Activated T-helper 17 cell treated with anti-CD3 and anti-CD28 coated beads, Interleukin-2, amount 50 U/mL, for 72 hours (primary cell): ENCODE measurements around the gene DLGAP1. TPM values are rescaled to one million over a fixed set of nuclear protein-coding genes. Genes with fewer than 3 reads are reported as not detected.
A peak's percentile ranks its signal among the peaks of the same experiment; 100 is the strongest.

ENCODE experiments used
- ATAC-seq: fragments of 150-1000 bp; cut with Tn5 transposase; replicated peaks from 2 replicates; pipeline ENCODE4 v1.10.0; 2021; ENCODE audit warnings: mild to moderate bottlenecking, moderate library complexity
- H3K27ac Mint-ChIP-seq: one replicate; pipeline ENCODE4 v1.8.0; 2022; ENCODE audit warnings: mixed read lengths
- H3K27me3 Mint-ChIP-seq: one replicate; pipeline ENCODE4 v1.8.0; 2022; ENCODE audit warnings: mixed read lengths
- H3K36me3 Mint-ChIP-seq: one replicate; pipeline ENCODE4 v1.8.0; 2022; ENCODE audit warnings: low read depth, mild to moderate bottlenecking, mixed read lengths
- H3K4me1 Mint-ChIP-seq: one replicate; pipeline ENCODE4 v1.8.0; 2022; ENCODE audit warnings: mixed read lengths
- H3K4me3 Mint-ChIP-seq: one replicate; pipeline ENCODE4 v1.8.0; 2022; ENCODE audit warnings: mild to moderate bottlenecking, mixed read lengths
- H3K9me3 Mint-ChIP-seq: one replicate; pipeline ENCODE4 v1.8.0; 2022; ENCODE audit warnings: mixed read lengths
- total RNA-seq, 2 donors: library from RNA; stranded (reverse); gene quantifications; one replicate each; pipeline ENCODE4 v1.2.3, GENCODE V29; 2022

DLGAP1 gene
- total RNA-seq, 2 donors from 2014 or later = 1.1 to 1.2 TPM

DNA sequence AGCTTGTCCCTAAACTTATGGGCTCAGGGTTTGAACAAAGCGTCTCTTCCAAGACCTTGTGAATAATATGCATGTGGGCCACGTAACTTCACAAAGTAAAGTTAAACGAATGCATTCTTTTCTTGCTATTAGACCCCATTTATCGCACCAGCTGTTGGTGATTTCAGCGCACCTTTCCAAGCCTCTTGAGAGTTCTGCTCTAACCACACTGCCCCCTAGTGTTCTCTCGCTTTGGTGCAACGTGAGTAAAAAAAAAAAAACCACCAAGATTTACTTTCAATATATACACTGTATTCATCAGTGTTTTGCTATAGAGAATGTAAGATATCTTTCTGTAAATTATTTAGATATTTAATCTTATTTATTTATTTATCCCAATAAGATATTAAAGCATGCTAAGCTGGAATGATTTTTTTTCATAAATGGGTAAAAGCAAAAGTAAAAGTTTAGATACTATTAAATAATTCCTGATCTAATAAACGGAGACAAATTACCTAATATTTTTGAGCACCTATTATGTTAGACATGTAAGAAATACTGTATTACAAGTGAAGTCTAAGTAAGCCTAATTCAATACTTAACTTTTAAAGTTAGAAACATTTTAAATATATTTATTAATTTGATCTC is 459.5 kb downstream of the DLGAP1 start:
- Mint-ChIP-seq H3K27me3 (no peaks in the 10 kb centered on the region), H3K36me3 (no peaks in the 10 kb centered on the region)

DNA sequence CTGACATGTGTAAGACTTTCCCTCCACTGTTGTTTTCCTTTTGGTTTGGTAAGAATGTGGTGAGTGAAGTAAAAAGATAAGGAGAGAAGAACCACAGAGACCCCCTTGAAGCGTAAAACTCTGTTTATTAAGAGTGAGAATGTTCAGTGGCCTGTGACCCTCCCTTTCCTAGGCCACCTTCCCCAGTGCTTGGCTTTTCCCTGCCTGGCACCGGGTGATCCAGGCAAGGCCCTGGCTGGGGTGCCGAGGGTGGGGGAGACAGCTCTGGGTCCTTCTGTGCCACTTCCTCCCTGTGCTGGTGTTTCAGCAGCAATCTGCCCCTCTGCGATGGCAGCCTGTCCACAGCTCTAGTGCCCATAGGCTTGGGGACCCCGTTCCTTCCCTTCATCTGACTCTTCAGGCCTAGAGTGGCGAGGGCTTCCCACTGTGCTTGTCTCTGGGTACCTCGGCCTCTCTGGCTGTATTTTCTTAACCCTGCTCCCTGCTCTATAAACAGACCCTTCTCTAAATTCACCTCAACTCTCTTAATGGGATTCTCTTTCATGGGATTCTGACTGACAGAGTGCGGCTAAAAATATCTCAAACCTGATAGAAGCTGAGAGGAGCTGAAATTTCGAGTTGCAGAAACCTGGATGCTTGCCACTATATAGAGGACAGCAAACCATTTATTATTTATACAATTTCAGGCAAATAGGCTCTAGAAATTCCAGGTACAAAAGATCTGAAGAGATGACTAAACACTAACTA is 461.0 kb downstream of the DLGAP1 start:
- Mint-ChIP-seq H3K27me3 (no peaks in the 10 kb centered on the region), H3K4me1 (no peaks in the 10 kb centered on the region), H3K27ac (no peak overlapping the region), H3K4me3 (no peak overlapping the region), H3K36me3 (no peaks in the 10 kb centered on the region), H3K9me3 (no peaks in the 10 kb centered on the region)
- no peak for ATAC-seq

More for the DNA sequence above, 459.5 kb downstream of the DLGAP1 start:
- ATAC-seq = peak; percentile 69
- Mint-ChIP-seq H3K27ac (no peak overlapping the region), H3K4me3 (no peak overlapping the region), H3K4me1 (no peaks in the 10 kb centered on the region), H3K9me3 (no peaks in the 10 kb centered on the region)

DNA sequence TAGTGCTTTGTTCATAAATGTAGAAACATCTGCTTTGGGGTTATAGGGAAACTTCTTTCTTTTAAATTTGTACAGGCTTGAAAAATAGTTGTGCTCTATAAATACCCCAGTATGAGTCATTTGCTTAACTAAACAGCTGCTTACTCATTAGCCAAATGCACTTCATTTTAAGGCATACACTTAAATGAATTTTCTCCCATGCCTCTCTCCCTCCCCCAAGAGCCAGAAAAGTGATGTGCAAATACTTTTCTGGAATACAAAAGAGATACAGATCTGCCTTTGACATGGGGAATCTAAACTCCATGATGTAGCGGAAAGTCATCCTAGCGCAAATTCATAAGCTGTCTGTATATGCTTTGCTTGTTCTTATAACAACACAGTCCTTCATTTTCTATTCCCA is 469.4 kb downstream of the DLGAP1 start:
- Mint-ChIP-seq H3K4me1 (peaks cover 11% of the 10 kb centered on the region), H3K9me3 (peaks cover 7% of the 10 kb centered on the region), H3K27me3 (no peaks in the 10 kb centered on the region), H3K27ac (no peak overlapping the region), H3K36me3 (no peaks in the 10 kb centered on the region), H3K4me3 (no peak overlapping the region)
- no peak for ATAC-seq

DNA sequence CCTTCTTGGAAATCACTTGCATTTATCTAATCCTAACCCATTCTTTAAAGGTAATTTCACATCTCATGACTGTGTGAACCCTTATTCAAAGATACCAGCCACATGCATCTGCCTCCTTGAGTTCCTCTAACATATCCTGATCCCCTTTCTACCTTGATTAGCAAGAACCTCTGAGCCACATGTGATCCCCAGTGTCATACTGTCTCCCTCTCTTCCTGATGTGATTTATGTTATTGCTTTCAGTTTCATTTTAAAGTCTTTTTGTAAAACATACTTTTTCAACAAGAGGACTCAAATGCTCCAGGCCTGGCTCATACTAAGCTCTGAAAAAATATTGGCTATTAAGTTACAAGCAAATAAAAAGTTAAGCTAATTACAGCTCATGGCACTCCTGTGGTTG is 470.1 kb downstream of the DLGAP1 start:
- peak overlapping the region; percentile 18 for H3K27ac Mint-ChIP-seq
- ATAC-seq = peak; percentile 38
- peaks cover 7% of the 10 kb centered on the region for H3K9me3 Mint-ChIP-seq
- peaks cover 11% of the 10 kb centered on the region for H3K4me1 Mint-ChIP-seq
- H3K4me3 Mint-ChIP-seq = peak overlapping the region; percentile 31
- H3K27me3 Mint-ChIP-seq = no peaks in the 10 kb centered on the region
- H3K36me3 Mint-ChIP-seq = no peaks in the 10 kb centered on the region

DNA sequence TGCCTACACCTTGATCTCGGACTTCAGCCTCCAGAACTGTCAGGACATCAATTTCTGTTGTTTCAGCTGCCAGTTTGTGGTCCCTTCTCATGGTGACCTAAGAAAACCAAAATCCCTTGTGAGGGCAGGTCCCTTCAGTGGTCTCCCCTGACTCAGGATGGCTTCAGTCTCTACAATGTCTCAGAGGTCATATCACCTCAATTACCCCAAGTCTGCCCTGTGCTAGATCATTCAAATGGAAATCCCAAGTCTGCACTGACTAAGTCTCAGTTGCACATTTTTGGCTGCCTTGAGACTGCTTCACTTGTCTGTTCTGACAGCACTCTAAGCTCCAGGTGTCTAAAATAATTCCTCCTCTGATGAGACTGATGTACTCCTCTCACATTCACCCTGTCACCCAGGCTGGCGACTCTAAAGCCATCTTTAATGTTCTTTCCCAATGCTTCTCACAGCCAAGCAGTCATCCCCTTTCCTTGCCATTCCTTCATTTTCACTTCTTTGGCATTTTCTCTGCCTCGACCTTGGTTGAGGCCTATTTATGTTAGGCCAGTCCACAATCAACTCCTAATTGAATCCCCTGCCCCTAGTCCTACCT is 470.8 kb downstream of the DLGAP1 start:
- Mint-ChIP-seq H3K4me3 (peak overlapping the region; percentile 31), H3K4me1 (peaks cover 11% of the 10 kb centered on the region), H3K36me3 (no peaks in the 10 kb centered on the region), H3K9me3 (peaks cover 9% of the 10 kb centered on the region), H3K27me3 (no peaks in the 10 kb centered on the region), H3K27ac (peak overlapping the region; percentile 18)
- ATAC-seq = peak; percentile 76

DNA sequence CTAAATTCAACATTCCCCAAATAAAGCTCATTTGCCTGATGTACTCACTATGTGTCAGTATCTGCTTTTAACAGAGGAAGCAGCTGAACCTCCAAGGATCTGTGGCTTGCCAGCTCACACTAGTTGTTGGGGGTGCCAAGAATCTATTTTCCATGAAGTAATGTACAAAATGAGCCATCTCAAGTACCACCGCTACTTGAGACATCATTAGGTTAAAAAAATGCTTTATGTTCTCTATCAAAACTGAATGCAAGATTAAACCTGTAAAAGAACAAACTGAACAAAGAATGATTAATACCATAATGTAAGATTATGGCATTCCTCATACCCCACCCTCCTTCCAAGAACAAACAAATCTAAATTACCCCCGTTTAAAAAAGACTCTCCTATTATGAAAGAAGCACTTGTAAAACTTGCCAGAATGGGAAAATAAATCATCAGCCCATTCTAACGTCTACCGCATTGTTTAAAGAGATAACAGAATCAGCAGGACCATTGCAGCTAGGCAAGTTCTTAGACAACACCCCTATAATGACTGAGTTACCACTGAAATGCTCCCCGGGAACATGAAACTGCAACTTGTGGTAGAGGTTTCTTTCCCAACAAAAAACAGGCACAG is 471.6 kb downstream of the DLGAP1 start:
- H3K4me1 Mint-ChIP-seq = peaks cover 11% of the 10 kb centered on the region
- H3K27ac Mint-ChIP-seq = no peak overlapping the region
- no peaks in the 10 kb centered on the region for H3K27me3 Mint-ChIP-seq
- H3K36me3 Mint-ChIP-seq = no peaks in the 10 kb centered on the region
- ATAC-seq = no peak
- H3K9me3 Mint-ChIP-seq = peaks cover 14% of the 10 kb centered on the region
- no peak overlapping the region for H3K4me3 Mint-ChIP-seq

DNA sequence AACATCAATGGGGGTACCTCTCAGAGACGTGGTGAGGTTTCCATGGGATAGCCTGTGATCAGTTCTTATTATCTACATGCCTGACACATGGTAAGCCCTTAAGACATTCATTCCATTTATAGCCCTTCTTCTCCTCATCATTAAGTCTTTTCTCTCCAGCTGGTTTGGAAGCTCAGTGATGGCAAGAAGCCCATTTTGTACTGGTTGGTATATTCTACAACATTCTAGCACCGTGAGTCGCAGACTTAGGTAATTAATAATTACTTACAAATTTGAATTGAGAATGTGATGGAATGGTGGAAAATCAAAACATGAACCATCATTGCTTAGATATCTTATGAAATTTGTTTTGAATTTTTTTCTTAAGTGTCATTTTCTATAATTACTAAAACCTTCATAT is 472.6 kb downstream of the DLGAP1 start:
- Mint-ChIP-seq H3K4me1 (peaks cover 11% of the 10 kb centered on the region), H3K36me3 (no peaks in the 10 kb centered on the region), H3K27me3 (peaks cover 3% of the 10 kb centered on the region), H3K4me3 (no peak overlapping the region), H3K27ac (no peak overlapping the region), H3K9me3 (peaks cover 17% of the 10 kb centered on the region)
- ATAC-seq = no peak

DNA sequence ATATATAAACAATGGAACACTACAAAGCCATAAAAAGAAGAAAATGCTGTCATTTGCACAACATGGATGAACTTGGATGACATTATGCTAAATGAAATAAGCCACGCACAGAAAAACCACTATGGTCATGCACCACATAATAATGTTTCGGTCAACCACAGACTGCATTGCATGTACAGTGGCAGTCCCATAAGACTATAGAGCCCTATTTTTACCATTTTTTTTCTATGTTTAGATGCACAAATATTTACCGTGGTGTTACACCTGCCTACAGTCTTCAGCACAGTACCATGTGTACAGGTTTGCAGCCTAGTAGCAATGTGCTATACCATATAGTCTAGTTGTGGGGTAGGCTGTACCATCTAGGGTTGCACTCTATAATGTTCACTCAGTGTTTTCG is 476.1 kb downstream of the DLGAP1 start:
- H3K27me3 Mint-ChIP-seq = peaks cover 6% of the 10 kb centered on the region
- no peak overlapping the region for H3K4me3 Mint-ChIP-seq
- H3K4me1 Mint-ChIP-seq = no peaks in the 10 kb centered on the region
- no peak overlapping the region for H3K27ac Mint-ChIP-seq
- H3K9me3 Mint-ChIP-seq = peaks cover 10% of the 10 kb centered on the region
- no peak for ATAC-seq
- no peaks in the 10 kb centered on the region for H3K36me3 Mint-ChIP-seq

DNA sequence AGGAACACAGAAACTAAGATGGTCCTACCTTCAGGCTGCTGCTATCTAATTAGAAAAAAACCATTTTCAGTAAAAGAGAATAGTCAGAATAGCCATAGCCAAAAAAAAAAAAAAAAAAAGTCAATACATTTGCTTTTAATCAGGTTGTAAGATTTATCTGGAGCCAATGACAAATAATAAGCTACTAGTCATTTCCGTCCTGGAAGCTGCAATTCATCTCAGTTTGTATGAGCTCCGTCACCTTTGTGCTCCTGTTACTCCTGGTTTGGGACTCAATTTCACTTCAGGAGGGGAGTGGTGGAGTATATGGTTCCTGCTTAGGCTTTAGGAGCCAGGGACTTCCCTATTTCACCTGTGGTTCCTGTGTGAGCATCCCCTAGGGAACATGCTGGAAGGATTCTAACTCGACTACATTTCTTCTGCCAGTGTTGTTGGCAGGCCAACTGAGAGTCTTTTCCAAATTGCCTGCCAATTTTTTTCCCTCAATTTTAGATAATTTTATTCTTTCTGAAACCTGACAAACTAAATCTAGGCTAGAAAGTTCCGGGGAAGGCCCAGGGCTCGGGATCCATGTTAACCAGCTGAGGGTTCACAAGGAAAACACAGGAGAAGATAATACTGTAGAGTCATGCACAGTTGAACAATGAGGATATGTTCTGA is 481.8 kb downstream of the DLGAP1 start:
- Mint-ChIP-seq H3K9me3 (peaks cover 1% of the 10 kb centered on the region), H3K27me3 (peaks cover 8% of the 10 kb centered on the region), H3K4me3 (no peak overlapping the region), H3K27ac (no peak overlapping the region), H3K4me1 (no peaks in the 10 kb centered on the region), H3K36me3 (no peaks in the 10 kb centered on the region)
- no peak for ATAC-seq

DNA sequence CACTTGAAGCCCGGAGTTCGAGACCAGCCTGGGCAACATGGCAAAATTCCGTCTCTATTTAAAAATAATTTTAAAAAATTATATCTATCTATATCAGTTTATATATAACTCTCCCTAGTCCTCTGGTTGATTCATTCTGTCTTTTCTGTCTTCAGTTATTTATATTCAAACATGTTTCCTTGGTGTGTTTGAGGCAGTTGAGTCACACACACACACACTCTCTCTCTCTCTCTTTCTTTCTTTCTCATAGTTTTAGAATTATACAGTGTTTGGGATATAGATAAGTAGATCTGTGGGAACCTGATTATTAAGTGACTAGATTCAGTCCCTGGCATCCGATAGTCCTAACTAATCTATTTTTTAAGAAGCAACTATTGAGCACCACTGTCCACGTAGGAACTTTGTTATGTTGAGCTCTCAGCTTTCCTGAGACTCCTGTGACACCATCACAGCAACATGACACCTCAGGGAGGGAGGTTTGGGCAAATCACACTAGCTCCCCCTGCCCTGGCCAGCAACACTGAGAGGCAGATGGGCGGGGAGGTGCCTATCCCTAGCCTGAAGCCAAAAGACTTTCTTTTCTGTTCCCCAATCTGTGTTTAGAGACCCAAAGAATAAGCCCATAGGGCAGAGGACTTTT is 482.7 kb downstream of the DLGAP1 start:
- H3K27ac Mint-ChIP-seq = no peak overlapping the region

DNA sequence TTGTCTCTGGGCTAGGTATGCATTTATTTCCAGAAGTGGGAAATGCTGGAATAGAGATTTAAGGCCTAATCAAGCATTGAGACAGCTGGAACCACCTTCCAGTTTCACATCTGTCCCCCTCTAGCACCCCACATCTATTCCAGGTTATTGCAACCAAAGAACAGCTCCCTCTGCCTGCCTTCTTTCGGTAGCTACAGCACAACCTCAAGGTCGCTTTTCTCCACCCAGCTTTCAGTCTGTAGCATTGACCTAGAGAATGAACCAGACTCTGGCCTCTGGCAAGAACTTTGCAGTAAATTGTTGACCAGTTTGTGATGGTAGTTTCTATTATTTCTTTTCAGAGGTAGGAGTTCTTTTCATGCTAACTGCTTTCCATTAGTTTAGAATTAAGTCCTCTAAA is 484.2 kb downstream of the DLGAP1 start:
- Mint-ChIP-seq H3K9me3 (no peaks in the 10 kb centered on the region), H3K36me3 (no peaks in the 10 kb centered on the region), H3K4me3 (no peak overlapping the region), H3K27ac (no peak overlapping the region), H3K4me1 (no peaks in the 10 kb centered on the region), H3K27me3 (peaks cover 12% of the 10 kb centered on the region)
- no peak for ATAC-seq

More for the DNA sequence above, 482.7 kb downstream of the DLGAP1 start:
- Mint-ChIP-seq H3K9me3 (no peaks in the 10 kb centered on the region), H3K4me1 (no peaks in the 10 kb centered on the region), H3K27me3 (peaks cover 6% of the 10 kb centered on the region), H3K36me3 (no peaks in the 10 kb centered on the region), H3K4me3 (no peak overlapping the region)
- ATAC-seq = no peak

DNA sequence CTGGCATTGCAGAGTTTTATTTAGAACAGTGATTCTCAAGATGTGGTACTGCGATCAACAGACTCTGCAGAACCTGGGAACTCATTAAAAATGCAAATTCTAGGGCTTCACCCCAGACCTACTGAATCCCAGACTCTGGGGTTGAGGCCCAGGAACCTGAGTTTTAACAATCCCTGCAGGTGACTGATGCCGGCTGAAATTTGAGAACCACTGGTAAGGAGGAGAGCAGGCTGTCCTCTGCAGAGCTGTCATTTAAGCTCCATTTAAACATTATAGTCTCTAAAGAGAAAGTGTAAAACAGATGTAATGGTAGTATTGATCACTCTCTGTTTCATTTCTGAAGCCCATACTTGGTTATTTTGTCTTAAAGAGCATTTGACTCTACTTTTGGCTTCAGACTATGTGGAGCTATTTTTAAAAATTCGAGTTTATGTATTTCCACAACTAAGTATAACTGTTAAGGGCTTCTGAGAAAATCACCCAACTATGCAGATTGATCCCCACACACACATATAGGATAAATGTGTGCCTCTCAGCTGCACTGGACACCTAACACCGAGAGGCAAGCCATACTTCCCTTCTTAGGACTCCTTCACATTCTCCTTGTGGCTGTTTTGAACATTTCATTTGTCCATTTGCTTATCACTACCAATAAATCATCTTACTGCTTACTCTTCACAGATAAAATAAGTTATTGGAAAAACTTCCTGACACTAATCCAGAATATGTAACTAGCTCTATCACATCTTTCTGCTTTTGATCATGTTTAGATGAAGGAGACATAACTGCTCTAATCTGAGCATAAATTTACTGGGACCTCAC is 487.5 kb downstream of the DLGAP1 start:
- Mint-ChIP-seq H3K9me3 (no peaks in the 10 kb centered on the region), H3K4me1 (no peaks in the 10 kb centered on the region), H3K27ac (no peak overlapping the region), H3K27me3 (peaks cover 10% of the 10 kb centered on the region), H3K36me3 (no peaks in the 10 kb centered on the region), H3K4me3 (no peak overlapping the region)
- no peak for ATAC-seq

DNA sequence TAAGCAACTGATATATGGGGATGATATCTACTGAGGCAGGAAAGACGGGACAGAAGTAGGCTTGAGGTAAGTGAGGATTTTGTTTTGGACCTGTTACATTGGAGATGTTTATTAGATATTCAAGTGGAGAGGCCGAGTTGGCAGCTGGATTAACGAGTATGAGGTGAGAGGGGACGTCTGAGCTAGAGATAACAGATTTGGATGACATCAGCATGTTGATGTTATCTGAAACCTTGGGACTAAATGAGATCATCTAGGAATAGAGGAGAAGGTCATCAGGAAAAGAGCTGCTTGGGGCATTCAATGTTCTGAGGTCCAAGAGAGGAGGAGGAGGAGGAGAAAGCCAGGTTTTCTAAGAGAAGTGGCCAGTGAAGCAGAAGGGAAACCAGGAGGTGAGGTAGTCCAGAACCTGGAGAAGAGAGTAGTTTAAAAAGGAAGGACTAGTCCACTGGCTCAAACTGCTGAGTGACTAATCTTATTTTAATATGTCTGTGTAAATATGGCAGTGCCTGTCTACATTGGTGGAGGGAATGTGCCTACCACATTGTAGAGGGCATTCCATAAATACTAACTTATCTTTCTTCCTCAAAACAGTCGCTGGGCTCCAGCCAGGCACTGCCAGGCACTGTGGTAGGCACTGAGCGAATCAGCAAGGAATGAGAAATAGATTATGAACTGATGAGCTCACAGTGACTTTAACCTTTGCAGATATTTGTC is 488.3 kb downstream of the DLGAP1 start:
- no peak for ATAC-seq
- H3K27me3 Mint-ChIP-seq = peaks cover 12% of the 10 kb centered on the region
- no peaks in the 10 kb centered on the region for H3K4me1 Mint-ChIP-seq
- no peak overlapping the region for H3K27ac Mint-ChIP-seq
- H3K36me3 Mint-ChIP-seq = no peaks in the 10 kb centered on the region
- no peak overlapping the region for H3K4me3 Mint-ChIP-seq
- H3K9me3 Mint-ChIP-seq = no peaks in the 10 kb centered on the region
